ENCODE results near the gene BAD. TPM values are rescaled to one million over a fixed set of nuclear protein-coding genes. Genes with fewer than 3 reads are reported as not detected.
A peak's percentile ranks its signal among the peaks of the same experiment; 100 is the strongest.

Gene BAD
- total RNA-seq, 2 experiments from 2014 or later = 36.5 to 39.2 TPM

GRCh38 chr11:64256300-64256699 lies 28.2 kb downstream of the BAD start:
- Mint-ChIP-seq H3K4me1 (peaks cover 24% of the 10 kb centered on the region), H3K9me3 (no peaks in the 10 kb centered on the region), H3K36me3 (ENCODE audit: low read depth) (peaks cover 16% of the 10 kb centered on the region), H3K4me3 (no peak overlapping the region), H3K27ac (no peak overlapping the region), H3K27me3 (no peaks in the 10 kb centered on the region)
- POLR2A ChIA-PET = interaction anchor here (1.2 to 1.6 kb wide), 2 partner anchors 9 to 49 kb away, joined by 3 to 4 read pairs; partner anchors contain the start of gene FERMT3
- no peak for DNase-seq
- CTCF ChIA-PET = interaction anchor here (1.1 to 1.6 kb wide), 2 partner anchors 13 to 14 kb away, joined by 3 to 5 read pairs; no protein-coding TSS in a partner anchor

GRCh38 chr11:64255135-64256128 lies 29.0 kb downstream of the BAD start:
- H3K9me3 Mint-ChIP-seq = no peaks in the 10 kb centered on the region
- H3K4me1 Mint-ChIP-seq = peaks cover 27% of the 10 kb centered on the region
- no peak overlapping the region for H3K27ac Mint-ChIP-seq
- POLR2A ChIA-PET = interaction anchor here (0.9 to 1.9 kb wide), 6 partner anchors 9 to 49 kb away, joined by 3 to 6 read pairs (median 3); partner anchors contain the start of genes ESRRA and FERMT3
- no peaks in the 10 kb centered on the region for H3K27me3 Mint-ChIP-seq
- no peak overlapping the region for H3K4me3 Mint-ChIP-seq
- peaks cover 16% of the 10 kb centered on the region for H3K36me3 Mint-ChIP-seq (ENCODE audit: low read depth)
- no peak for DNase-seq
- CTCF ChIA-PET = interaction anchor here (1.0 kb wide), 1 partner anchor 9 kb away, joined by 3 read pairs; the partner anchor contains the start of gene PPP1R14B

- Mint-ChIP-seq H3K36me3 (ENCODE audit: low read depth) (peaks cover 6% of the 10 kb centered on the region), H3K4me1 (peaks cover 26% of the 10 kb centered on the region), H3K27me3 (peaks cover 3% of the 10 kb centered on the region), H3K27ac (no peak overlapping the region), H3K9me3 (no peaks in the 10 kb centered on the region), H3K4me3 (no peak overlapping the region)
- ChIA-PET POLR2A (interaction anchor here (0.6 to 1.9 kb wide), 4 partner anchors 13 to 50 kb away, joined by 3 to 6 read pairs (median 4); partner anchors contain the start of genes ESRRA and NUDT22), CTCF (no interaction called here)
- no peak for DNase-seq
Observed at GRCh38 chr11:64254326-64254725, 30.1 kb downstream of the BAD start.

- Mint-ChIP-seq H3K9me3 (no peaks in the 10 kb centered on the region), H3K36me3 (ENCODE audit: low read depth) (peaks cover 5% of the 10 kb centered on the region), H3K27ac (no peak overlapping the region), H3K4me1 (peaks cover 24% of the 10 kb centered on the region), H3K27me3 (peaks cover 3% of the 10 kb centered on the region), H3K4me3 (peak overlapping the region; percentile 30)
- DNase-seq = no peak
- ChIA-PET CTCF (no interaction called here), POLR2A (interaction anchor here (0.7 to 1.9 kb wide), 3 partner anchors 14 to 64 kb away, joined by 4 to 6 read pairs (median 6); partner anchors contain the start of gene PRDX5)
Observed at GRCh38 chr11:64253481-64253880, 31.0 kb downstream of the BAD start.

- ChIA-PET CTCF (interaction anchor here (1.6 to 4.7 kb wide), 2 partner anchors 16 to 48 kb away, joined by 9 to 34 read pairs; partner anchors contain the start of gene FERMT3), POLR2A (interaction anchor here (0.7 to 11.2 kb wide), 6 partner anchors 12 to 67 kb away, joined by 4 to 131 read pairs (median 8); partner anchors contain the start of genes FERMT3, PRDX5 and STIP1)
- H3K27me3 Mint-ChIP-seq = peaks cover 3% of the 10 kb centered on the region
- DNase-seq = no peak
- peak overlapping the region; percentile 30 for H3K4me3 Mint-ChIP-seq
- peaks cover 25% of the 10 kb centered on the region for H3K4me1 Mint-ChIP-seq
- peaks cover 5% of the 10 kb centered on the region for H3K36me3 Mint-ChIP-seq (ENCODE audit: low read depth)
- no peaks in the 10 kb centered on the region for H3K9me3 Mint-ChIP-seq
- no peak overlapping the region for H3K27ac Mint-ChIP-seq
Observed at GRCh38 chr11:64253043-64253442, 31.4 kb downstream of the BAD start.

GRCh38 chr11:64252003-64252872 lies 32.2 kb downstream of the BAD start:
- CTCF ChIA-PET = interaction anchor here (0.7 to 4.7 kb wide), 8 partner anchors 11 to 65 kb away, joined by 3 to 34 read pairs (median 6); partner anchors contain the start of genes FERMT3, FKBP2, NUDT22 and TRPT1
- H3K36me3 Mint-ChIP-seq (ENCODE audit: low read depth) = peaks cover 2% of the 10 kb centered on the region
- no peak for DNase-seq
- H3K27ac Mint-ChIP-seq = peak overlapping the region; percentile 19
- H3K9me3 Mint-ChIP-seq = no peaks in the 10 kb centered on the region
- POLR2A ChIA-PET = interaction anchor here (1.0 to 11.2 kb wide), 9 partner anchors 9 to 67 kb away, joined by 3 to 131 read pairs (median 8); partner anchors contain the start of genes BAD, FERMT3 and STIP1
- H3K4me1 Mint-ChIP-seq = peaks cover 29% of the 10 kb centered on the region
- peaks cover 3% of the 10 kb centered on the region for H3K27me3 Mint-ChIP-seq
- peak overlapping the region; percentile 83 for H3K4me3 Mint-ChIP-seq

- peak overlapping the region; percentile 19 for H3K27ac Mint-ChIP-seq
- peaks cover 33% of the 10 kb centered on the region for H3K4me1 Mint-ChIP-seq
- H3K27me3 Mint-ChIP-seq = peaks cover 3% of the 10 kb centered on the region
- H3K4me3 Mint-ChIP-seq = peak overlapping the region; percentile 83
- ChIA-PET CTCF (interaction anchor here (0.7 to 4.7 kb wide), 9 partner anchors 10 to 65 kb away, joined by 3 to 34 read pairs (median 6); partner anchors contain the start of genes FERMT3, FKBP2, NUDT22 and TRPT1), POLR2A (interaction anchor here (1.0 to 11.2 kb wide), 9 partner anchors 10 to 66 kb away, joined by 3 to 131 read pairs (median 8); partner anchors contain the start of genes BAD, FERMT3 and STIP1)
- H3K9me3 Mint-ChIP-seq = no peaks in the 10 kb centered on the region
- DNase-seq = no peak
- H3K36me3 Mint-ChIP-seq (ENCODE audit: low read depth) = peaks cover 2% of the 10 kb centered on the region
Observed at GRCh38 chr11:64251753-64252002, 32.8 kb downstream of the BAD start.

- POLR2A ChIA-PET = interaction anchor here (1.5 to 11.2 kb wide), 8 partner anchors 11 to 66 kb away, joined by 3 to 131 read pairs (median 10); partner anchors contain the start of genes BAD, FERMT3 and STIP1
- Mint-ChIP-seq H3K4me1 (peaks cover 33% of the 10 kb centered on the region), H3K27me3 (peaks cover 3% of the 10 kb centered on the region), H3K36me3 (ENCODE audit: low read depth) (no peaks in the 10 kb centered on the region), H3K9me3 (no peaks in the 10 kb centered on the region), H3K4me3 (peak within 1 kb of the TSS; percentile 83), H3K27ac (peak within 1 kb of the TSS; percentile 19)
- peak; percentile 73 for DNase-seq
- CTCF ChIA-PET = interaction anchor here (0.6 to 4.7 kb wide), 16 partner anchors 10 to 1845 kb away, joined by 3 to 34 read pairs (median 6); partner anchors contain the start of genes ESRRA, FERMT3, FKBP2 and NUDT22
Observed at GRCh38 chr11:64251016-64251752, 33.3 kb downstream of the BAD start, which contains the start of gene PLCB3. Gene PLCB3 (plus strand): TSS chr11:64251530. CDS start chr11:64251650, 120 bp downstream.

- Mint-ChIP-seq H3K9me3 (no peaks in the 10 kb centered on the region), H3K36me3 (ENCODE audit: low read depth) (no peaks in the 10 kb centered on the region), H3K27me3 (peaks cover 3% of the 10 kb centered on the region), H3K4me1 (peaks cover 36% of the 10 kb centered on the region), H3K27ac (no peak overlapping the region), H3K4me3 (peak overlapping the region; percentile 77)
- POLR2A ChIA-PET = interaction anchor here (0.9 to 11.2 kb wide), 11 partner anchors 9 to 495 kb away, joined by 3 to 131 read pairs (median 8); partner anchors contain the start of genes BAD, FERMT3, FKBP2 and PRDX5
- CTCF ChIA-PET = interaction anchor here (0.6 to 4.7 kb wide), 14 partner anchors 9 to 1845 kb away, joined by 3 to 34 read pairs (median 6); partner anchors contain the start of genes ESRRA, FERMT3, FKBP2 and GPR137
- DNase-seq = no peak
Observed at GRCh38 chr11:64250415-64251015, 34.0 kb downstream of the BAD start.

- Mint-ChIP-seq H3K9me3 (no peaks in the 10 kb centered on the region), H3K27ac (no peak overlapping the region), H3K4me3 (peak overlapping the region; percentile 20), H3K36me3 (ENCODE audit: low read depth) (no peaks in the 10 kb centered on the region), H3K4me1 (peaks cover 41% of the 10 kb centered on the region), H3K27me3 (peaks cover 3% of the 10 kb centered on the region)
- no peak for DNase-seq
- CTCF ChIA-PET = interaction anchor here (1.1 to 4.7 kb wide), 12 partner anchors 8 to 82 kb away, joined by 3 to 34 read pairs (median 8); partner anchors contain the start of genes ESRRA, FERMT3, FKBP2 and GPR137
- POLR2A ChIA-PET = interaction anchor here (0.6 to 11.2 kb wide), 9 partner anchors 8 to 1713 kb away, joined by 3 to 131 read pairs (median 10); partner anchors contain the start of genes FERMT3, FKBP2, PRDX5 and STIP1
Observed at GRCh38 chr11:64249563-64250414, 34.7 kb downstream of the BAD start.
